ENCODE measurements around the gene UBQLN4.

GRCh38 chr1:156021954-156022353, 31.6 kb downstream of the UBQLN4 start:
- TF ChIP-seq CTCF (IDR thresholded peaks at IDR 0.05; ENCODE audit: borderline replicate concordance, extremely low read depth, low read length, poor library complexity, severe bottlenecking) = no peak
- no peak for TF ChIP-seq EZH2 (IDR thresholded peaks at IDR 0.05; ENCODE audit: borderline replicate concordance, low read depth, low read length, severe bottlenecking)

Measured in DND-41 (cell line).